HUDEP-2 (cell line): ENCODE data around the gene DEFB116.
"Not testable (repeated sequence)": the region's sequence is repeated elsewhere in the genome, so short reads cannot be mapped to it uniquely, and the experiment has no call there.

Experiments
- DNase-seq, 76 experiments: peaks; one replicate each; lab custom pipeline; 2025; ENCODE audit not compliant: unreplicated experiment in 76 of 76; lab: John Stamatoyannopoulos, UW

The DEFB116 gene

GRCh38 chr20:31308535-31309162 lies at the start of gene DEFB116:
Gene DEFB116 (minus strand): TSS chr20:31308585. CDS start chr20:31308585, 0 bp downstream.
- DNase-seq, result no peak

GRCh38 chr20:31355981-31356380 lies 47.6 kb upstream of the DEFB116 start:
- DNase-seq, result no peak

- DNase-seq, result no peak
Measured at GRCh38 chr20:31341470-31341869, 33.1 kb upstream of the DEFB116 start.

GRCh38 chr20:31330893-31331292 lies 22.5 kb upstream of the DEFB116 start:
- no peak for DNase-seq

GRCh38 chr20:31322504-31322903 lies 14.1 kb upstream of the DEFB116 start:
- no peak for DNase-seq

- DNase-seq, result not testable (repeated sequence)
Measured at GRCh38 chr20:31284964-31285363, 23.4 kb downstream of the DEFB116 start.

- DNase-seq, result no peak
Measured at GRCh38 chr20:31278178-31278577, 30.2 kb downstream of the DEFB116 start.

GRCh38 chr20:31274441-31274840 lies 33.9 kb downstream of the DEFB116 start:
- DNase-seq, result no peak

- peak in 5 of 76 experiments; percentile 0 to 36 (median 9) for DNase-seq
Measured at GRCh38 chr20:31260326-31260932, 48.0 kb downstream of the DEFB116 start.

GRCh38 chr20:31257364-31257763 lies 51.0 kb downstream of the DEFB116 start, which contains the start of gene DEFB115:
Gene DEFB115 (plus strand): TSS chr20:31257664. CDS start chr20:31257664, 0 bp downstream.
- DNase-seq, result no peak

GRCh38 chr20:31256959-31257358 lies 51.4 kb downstream of the DEFB116 start:
- DNase-seq, result no peak
